Gastrocnemius medialis (tissue), 4 donors: ENCODE data around the gene GATC.

Experiments used
- POLR2A ChIP-seq, 2 donors: fragments of 450-650 bp; IDR thresholded peaks; one replicate each; pipeline ENCODE4 v1.6.1; 2017; ENCODE audit warnings: antibody characterized with exemption in 2 of 2, mild to moderate bottlenecking in 2 of 2, moderate library complexity in 2 of 2
- TF ChIP-seq, protein P1 (sequence below), 5 experiments: fragments of 450-650 bp in 3 of 5; fragments of 200-600 bp in 2 of 5; sonication (generic) in 2 of 5; IDR thresholded peaks in 4 of 5; conservative IDR thresholded peaks in 1 of 5; 1 replicate in 4 of 5; 2 replicates in 1 of 5; pipeline ENCODE4 v1.5.1; 2016 to 2019; ENCODE audit warnings: antibody characterized with exemption in 5 of 5, mild to moderate bottlenecking in 3 of 5, moderate library complexity in 3 of 5

DNA sequence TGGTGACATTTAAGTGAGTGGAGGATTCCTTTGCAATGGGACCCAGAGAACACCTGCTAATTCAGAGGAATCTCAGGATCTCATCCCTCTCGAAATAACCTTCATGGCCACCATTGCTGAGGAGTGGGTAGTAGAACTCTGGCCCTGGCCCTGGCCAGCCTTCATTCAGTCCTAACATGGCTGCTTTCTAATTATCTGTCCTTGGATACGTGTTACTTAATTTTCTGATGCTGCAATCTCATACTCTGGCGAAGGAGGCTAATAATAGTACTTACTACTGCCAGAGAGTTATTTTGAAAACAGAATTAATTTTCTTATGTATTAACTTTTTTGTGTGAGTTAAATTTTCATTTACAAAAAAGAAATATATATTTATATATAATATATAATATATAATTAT, 20.4 kb upstream of the GATC start:
- TF ChIP-seq, protein P1, sequence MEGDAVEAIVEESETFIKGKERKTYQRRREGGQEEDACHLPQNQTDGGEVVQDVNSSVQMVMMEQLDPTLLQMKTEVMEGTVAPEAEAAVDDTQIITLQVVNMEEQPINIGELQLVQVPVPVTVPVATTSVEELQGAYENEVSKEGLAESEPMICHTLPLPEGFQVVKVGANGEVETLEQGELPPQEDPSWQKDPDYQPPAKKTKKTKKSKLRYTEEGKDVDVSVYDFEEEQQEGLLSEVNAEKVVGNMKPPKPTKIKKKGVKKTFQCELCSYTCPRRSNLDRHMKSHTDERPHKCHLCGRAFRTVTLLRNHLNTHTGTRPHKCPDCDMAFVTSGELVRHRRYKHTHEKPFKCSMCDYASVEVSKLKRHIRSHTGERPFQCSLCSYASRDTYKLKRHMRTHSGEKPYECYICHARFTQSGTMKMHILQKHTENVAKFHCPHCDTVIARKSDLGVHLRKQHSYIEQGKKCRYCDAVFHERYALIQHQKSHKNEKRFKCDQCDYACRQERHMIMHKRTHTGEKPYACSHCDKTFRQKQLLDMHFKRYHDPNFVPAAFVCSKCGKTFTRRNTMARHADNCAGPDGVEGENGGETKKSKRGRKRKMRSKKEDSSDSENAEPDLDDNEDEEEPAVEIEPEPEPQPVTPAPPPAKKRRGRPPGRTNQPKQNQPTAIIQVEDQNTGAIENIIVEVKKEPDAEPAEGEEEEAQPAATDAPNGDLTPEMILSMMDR (IDR thresholded peaks at IDR 0.05 in 4 of 5, conservative IDR thresholded peaks at IDR 0.05 in 1 of 5), result no peak
- TF ChIP-seq POLR2A (IDR thresholded peaks at IDR 0.05), result no peak
